NCI-H2081 (cell line): Measurements from ENCODE around the gene KRT15.
A peak's percentile ranks its signal among the peaks of the same experiment; 100 is the strongest.

Experiments
- DNase-seq, 2 experiments: peaks; one replicate each; lab custom pipeline; 2025; lab: John Stamatoyannopoulos, UW

Gene KRT15

DNA sequence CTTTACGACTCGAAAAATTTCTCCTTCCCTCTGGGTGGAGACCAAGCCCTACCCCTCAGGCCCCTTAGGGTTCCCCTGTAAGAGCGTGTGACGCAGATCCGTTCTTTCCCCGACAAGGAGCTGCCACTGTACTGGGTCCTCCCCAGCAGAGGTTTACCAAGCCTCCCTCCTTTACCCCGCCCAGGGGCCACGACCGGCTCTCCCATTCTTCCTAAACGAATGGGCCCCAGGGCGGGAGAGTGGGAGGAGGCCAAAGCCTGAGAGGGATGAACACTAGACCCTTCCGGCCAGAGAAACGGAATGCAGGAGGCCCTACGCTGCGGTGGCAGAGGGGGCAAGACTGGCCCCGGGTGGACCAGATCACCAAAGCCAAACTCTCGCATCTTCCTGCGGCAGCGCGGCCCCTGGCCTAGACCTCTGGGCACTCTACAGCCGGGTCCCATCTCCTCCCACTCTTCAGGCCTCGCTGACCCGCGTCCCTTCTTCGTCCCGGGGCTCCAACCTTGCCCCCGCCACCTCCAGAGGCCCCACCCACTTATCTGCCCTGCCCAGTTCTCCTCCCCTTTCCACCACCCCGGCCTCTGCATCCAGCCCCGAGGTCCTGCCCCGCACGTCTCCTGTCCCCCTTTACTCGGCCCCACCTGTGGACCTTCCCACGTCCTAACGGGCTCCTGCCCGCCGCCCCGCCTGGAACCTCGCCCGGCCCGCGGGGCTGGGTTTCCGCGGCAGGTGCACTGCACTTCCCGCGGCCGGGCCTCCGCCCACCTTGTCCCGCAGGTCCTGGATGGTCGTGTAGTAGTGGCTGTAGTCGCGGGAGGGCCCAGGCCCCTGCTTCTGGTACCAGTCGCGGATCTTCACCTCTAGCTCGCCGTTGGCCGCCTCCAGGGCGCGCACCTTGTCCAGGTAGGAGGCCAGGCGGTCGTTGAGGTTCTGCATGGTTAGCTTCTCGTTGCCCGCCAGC, 8.7 kb upstream of the KRT15 start:
- DNase-seq: peak in 1 of 2 experiments; percentile 58

DNA sequence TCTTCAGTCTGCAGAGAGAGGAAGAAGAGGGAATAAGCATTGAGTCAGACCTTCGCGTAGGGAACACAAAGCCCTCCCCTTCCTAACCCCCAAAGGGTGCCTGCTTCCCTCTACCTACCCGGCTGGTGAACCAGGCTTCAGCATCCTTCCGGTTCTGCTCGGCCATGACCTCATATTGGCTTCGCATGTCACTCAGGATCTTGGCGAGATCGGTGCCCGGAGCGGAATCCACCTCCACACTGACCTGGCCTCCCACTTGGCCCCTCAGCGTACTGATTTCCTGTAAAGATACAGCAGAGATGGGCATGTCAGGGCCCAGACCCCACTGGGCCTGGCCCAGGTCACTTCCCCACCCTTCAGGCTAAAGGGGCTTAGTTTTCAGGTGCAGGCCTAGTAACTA, 5.6 kb upstream of the KRT15 start:
- no peak for DNase-seq

DNA sequence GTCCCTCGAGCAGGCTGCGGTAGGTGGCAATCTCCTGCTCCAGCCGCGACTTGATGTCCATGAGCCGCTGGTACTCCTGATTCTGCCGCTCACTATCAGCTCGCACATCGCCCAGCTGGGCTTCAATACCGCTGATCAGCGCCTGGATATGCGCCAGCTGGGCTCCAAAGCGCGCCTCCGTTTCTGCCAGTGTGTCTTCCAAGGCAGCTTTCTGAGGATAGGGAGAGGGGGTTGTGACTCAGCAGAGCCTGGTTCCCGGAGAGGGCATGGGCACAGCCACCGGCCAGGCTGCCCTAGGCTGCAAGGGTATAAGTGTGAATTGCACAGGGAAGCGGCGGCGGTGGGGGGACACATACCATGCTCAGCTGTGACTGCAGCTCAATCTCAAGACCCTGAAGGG, 5.1 kb upstream of the KRT15 start:
- DNase-seq: no peak

DNA sequence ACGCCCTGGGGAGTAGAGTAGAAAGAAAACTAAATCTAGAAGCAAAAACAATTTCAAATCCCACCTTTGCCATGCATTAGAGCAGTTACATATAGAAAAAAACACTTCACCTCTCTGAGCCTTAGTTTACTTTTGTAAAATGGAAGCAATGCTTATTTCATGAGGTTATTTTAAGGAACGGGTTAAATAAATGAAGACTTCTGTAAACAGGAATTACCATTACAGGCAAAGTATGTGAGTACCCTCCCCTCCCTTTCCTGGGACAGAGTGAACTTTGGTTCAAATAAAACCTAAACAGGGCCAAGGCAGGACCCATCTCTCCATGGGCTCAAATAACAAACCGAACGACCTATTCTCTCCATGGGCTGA, 4.5 kb upstream of the KRT15 start:
- DNase-seq: no peak

DNA sequence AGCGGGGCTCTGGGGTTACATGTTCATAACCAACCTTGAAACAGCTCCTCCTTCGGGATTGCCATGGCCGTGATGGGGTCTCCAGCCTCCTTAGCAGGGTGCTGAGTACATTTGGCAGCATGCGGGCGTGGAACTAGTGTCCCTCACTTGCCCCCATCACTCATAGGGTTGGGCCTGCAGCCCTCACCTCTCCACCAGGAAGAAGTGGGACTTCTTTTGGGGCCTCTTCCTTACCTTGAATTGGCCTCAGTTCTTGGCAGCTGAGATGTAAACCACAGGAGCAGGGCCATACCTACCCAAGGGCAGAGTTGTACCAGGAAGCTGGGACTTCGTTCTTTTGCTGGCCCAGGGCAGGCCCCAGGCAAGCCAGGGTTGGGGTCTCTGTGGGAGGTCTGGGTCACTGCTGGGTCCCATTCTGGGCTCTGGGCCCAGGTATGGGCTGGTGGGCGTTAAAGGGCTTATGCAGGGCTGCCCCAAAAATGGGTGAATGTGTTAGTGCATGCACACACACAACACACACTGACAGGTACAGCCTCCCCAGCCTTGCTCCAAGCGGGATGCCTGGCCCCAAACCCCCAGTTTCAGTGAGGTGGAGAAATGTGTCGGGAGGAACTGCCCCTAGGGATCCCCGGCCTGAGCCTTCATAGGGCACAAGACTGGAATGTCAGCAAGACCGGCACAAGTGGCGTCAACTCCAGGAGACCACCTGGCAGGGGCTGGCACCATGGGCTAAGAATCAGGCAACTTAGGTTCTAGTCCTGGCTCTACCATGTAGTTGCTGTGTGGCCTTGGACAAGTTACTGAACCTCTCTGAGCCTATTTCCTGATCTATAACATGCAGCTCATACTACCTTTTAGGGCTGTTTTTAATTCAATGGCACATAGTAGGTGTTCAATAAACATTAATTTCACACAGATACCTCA, 3.9 kb upstream of the KRT15 start:
- no peak for DNase-seq

DNA sequence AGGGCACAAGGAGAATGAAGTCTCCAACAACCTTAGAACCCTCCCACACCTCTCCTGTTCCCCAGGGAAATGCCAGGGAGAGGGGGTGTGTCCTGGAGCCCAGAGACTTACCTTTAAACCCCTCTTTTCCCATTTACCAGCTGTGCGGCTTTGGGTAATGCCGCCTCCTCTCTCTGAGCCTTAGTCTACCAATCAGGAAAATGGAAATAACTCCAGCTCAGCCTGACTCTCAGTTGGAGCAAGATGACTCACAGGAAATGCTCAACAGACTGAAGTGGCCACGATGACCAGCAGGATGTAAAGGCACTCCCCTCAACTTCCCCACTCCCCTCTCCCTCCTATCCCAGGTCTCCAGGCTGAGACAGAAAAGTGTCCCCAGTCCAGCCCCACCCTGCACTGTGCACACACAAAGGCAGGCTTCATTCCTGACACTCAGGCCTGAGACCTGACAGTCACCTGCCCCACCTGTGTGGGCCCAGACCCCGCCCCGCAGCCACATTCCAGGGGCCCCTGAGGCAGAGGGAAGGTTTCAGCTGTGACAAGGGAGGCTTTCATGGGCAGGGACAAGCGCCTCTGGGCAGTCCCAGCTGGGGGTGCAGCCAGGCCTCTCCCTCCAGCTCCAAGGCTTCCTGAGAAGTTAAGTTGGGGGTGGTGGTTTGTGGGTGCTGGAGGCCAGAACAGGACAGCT, 3.0 kb upstream of the KRT15 start:
- peak in 1 of 2 experiments; percentile 28 for DNase-seq

DNA sequence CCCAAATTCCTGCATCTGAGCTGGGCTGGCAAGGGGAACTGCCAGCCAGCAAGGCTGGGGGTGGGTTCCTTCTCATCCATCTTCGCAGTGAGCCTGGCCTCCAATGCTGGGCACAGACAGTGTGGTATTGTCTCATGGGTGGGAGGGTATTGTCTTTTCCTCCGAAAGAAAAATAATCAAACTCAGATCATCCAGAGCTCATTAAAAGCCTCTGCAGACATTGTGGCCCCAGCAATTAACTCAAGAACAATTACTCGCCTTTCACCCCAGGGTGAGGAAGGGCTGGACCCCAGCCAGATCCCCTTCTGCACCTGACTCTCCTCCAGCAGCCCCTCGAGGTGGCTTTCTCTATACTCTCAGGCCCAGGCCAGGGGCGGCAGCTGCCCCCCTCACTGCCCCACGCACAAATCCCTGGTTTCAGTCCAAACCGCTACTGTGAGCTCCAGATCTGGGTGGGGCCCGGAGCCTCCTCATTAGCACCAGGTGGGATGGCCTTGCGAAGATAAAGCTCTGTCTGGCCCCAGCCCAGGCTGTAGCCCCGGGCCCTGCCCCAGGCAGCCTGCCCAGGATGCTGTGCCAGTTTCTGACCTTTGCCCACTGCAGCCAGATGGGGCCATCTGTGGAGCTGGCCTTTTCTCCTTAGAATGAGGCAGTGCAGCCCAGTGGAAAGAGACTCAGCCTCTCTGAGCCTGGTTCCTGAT, 2.3 kb upstream of the KRT15 start:
- DNase-seq: peak; percentile 61 to 89

DNA sequence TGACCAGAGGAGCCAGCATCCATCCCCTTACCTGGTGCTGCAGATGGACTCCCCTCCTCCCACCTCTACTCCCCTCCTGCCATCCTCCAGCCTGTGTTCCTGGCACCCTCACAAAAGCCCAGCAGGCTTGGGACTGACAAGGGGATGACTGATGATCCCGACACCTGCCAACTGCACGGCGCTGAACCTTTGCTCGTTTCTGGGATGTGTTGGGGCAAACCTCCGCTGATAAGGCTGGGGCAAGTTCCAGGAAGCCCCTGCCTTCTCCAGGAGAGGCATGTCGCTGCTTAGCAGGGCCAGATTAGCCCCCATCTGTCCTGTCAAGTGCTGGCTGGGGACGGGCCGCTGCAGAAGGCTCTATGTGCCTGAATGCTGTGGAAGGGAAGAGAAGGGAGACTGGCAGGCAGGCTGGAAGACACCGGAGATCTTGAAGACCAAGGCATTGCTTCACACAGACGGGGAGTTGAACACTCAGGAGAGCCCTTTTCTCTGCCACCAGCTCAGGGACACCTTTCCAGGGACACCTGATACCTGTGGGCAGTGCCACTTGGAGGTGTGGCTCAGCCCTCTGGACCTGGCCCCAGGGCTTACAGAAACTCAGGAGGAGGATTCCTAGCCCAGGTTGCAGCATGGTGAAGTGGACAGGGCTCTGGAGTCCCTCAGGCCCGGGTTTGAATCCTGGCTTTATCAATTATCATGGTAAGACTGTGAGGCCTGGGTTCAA, 973 bp upstream of the KRT15 start:
- peak; percentile 94 to 97 for DNase-seq

DNA sequence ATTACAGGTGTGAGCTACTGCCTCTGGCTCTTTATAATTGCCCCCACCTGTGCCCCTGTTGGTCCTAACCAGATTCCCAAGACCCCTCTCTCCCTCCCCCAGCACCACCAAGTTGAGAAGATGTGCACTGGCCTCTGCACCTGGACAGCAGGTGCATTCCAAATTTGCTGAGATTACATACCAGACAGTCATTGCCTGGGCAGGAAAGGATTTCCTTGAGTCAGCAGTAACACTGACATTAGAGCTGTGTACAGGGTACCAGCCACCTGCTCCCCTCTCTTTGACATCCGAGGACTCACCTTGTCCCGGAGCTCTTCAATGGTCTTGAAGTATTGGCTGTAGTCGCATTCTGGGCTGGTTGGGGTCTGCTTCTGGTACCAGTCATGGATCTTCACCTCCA, 659 bp downstream of the KRT15 start:
- DNase-seq: peak in 1 of 2 experiments; percentile 36

DNA sequence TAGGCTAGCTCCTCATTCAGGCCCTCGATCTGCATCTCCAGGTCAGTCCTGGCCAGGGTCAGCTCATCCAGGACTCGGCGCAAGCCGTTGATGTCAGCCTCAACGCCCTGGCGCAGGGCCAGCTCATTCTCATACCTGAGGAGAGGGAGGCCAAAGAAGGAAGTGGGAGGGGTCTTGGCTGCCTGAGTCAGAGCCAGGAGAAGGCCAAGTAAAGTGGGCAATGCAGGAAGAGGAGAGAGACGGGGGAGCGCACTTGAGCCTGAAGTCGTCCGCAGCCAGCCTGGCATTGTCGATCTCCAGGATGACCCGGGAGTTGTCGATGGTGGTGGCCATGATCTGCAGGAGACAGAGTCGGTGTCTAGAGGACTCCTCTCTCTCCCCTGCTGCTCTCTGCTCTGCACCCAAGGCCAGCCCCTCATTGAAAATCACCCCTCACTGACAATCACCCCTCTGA, 1.8 kb downstream of the KRT15 start:
- DNase-seq: no peak

DNA sequence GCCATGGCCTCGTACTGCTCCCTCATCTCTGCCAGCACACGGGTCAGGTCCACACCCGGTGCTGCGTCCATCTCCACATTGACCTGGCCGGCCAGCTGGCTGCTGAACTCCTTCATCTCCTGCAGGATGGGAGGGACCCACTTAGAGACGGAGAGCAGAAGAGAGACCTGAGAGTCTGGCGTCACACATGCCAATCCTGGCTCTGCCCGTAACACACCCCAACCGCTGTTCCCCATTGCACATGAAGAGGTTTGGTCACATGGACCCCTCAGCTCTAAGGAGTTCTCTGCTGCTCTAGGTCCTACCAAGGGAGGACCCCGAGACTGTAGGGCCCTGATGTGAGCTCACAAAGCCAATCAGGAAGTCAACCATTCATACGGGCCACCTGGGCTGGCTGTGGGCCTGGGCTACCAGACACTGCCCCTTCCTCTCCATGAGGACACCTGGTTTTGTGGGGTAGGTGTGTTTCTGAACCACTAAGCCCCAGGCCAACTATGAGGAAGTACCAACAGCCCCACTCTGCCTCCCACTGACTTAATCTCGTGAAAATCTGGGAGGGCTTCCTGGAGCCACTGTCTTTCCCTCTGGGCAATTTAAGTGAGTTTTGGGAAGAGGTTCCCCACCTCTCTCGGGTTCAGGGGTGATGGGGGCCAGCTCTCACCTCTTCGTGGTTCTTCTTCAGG, 2.4 kb downstream of the KRT15 start:
- DNase-seq: no peak

DNA sequence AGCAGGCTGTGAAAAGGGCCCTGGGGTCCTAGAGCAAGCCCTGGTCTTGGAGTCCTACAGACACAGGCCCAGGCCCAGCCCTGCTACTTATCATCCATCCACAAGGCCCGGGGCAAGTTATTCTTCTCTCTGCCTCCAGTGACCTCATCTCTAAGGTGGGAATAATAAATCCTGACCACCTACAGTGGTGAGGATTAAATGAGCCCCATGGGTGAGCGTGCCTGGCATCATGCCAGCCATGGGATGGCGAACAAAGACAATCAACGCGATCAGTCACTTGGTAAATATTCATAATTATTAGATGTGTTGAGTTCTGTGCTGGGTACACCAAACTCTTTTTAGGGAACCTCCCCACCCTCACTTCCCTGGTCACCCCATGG, 5.5 kb downstream of the KRT15 start:
- DNase-seq: peak; percentile 84 to 94

DNA sequence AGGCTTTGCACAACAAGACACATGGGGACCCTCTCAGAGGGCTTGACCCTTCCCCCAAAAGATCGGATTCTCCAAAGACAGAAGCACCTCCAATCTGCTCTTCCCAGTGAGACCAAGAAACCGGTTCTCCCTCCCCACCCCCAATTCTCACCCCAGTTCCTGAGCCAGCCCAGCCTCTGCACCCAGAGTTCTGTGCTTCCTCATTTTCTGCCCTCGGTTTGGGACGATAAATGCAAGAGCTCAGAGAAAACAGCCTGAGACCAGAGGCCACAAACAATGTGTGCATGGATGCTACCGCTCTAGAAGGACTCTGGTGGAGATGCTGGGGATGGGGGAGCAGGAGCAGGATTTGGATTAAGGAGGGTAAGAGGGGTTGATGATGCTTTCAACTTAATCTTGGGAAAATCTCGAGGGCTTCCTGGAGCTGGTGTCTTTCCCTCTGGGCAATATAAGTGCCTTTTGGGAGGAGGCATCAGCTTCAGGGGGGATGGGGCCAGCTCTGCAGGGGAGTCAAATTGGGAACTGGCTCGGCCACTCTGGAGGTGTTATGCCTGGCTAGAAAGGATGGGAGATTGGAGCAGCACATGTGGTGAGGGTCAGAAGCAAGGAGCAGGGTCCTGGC, 6.0 kb downstream of the KRT15 start:
- no peak for DNase-seq

DNA sequence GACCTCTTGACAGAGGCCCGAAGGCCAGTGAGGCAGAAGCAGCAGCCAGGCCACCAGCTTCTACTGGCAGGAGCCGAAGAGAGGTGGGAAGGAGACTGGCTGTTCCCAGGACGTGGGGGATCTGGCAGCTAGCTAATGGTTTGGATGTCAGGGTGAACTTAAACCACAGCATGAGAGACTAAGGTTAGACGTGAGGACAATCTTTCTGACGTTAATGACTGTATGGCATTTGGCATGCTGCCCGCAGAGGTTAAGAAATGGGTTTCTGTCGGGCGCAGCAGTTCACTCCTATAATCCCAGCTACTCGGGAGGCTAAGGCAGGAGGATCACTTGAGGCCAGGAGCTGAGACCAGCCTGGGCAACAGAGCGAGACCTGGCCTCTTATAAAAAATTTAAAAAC, 7.0 kb downstream of the KRT15 start:
- no peak for DNase-seq

DNA sequence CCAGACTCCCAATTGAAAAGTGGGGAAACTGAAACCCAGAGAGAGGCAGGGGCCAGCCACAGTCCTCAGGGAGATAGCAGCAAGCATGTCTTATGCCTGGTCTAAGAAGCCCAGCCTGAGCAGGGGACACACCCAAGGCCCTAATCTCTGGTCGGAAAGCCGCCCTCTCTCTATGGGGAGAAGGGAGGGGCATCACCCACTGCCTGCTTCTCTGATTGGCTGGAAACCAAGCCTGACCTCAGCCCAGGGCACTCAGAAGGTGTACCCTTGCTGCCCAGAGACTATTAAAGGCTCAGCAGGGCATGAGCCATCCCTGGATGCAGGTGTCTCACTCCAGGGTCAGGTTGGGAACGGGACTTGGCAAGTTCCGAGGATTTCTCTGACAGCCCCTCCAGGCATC, 7.6 kb downstream of the KRT15 start:
- DNase-seq: peak in 1 of 2 experiments; percentile 34

DNA sequence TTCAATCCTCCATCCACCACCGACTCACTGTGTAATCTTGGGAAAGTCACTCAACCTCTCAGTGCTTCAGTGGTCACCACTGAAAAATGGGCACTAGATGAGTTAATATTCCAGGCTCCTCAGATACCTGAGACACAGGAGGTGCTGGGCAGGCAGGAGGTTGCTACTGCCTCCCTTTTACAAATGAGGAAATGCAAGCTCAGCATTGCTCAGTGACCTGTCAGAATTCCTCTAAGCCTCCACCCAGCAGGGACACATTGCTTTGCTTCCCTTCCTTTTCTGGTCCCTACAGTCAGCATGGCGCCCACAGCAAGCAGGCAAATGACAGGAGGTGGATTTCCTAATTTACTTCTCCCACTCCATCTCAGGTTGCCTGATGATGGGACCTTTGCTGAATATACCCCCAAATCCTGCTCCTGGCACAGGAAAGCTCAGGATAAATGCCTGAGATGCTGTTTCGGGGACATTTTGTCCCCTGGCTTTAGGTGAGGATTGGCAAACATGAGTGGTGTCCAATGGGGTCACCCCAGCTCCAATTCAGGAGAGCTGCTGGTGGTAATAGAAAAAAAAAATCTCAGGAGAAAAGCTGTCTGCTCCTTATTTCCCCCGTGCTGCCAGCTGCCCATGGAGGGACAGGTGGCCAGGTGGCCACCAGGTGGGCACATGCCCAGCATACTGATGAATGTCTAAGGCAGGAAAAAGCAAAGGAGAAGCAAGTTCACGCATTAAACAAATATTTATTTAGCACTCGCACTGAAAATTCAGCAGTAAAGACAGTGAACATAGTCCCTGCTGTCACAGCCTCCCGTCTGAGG, 8.2 kb downstream of the KRT15 start:
- DNase-seq: peak in 1 of 2 experiments; percentile 43

DNA sequence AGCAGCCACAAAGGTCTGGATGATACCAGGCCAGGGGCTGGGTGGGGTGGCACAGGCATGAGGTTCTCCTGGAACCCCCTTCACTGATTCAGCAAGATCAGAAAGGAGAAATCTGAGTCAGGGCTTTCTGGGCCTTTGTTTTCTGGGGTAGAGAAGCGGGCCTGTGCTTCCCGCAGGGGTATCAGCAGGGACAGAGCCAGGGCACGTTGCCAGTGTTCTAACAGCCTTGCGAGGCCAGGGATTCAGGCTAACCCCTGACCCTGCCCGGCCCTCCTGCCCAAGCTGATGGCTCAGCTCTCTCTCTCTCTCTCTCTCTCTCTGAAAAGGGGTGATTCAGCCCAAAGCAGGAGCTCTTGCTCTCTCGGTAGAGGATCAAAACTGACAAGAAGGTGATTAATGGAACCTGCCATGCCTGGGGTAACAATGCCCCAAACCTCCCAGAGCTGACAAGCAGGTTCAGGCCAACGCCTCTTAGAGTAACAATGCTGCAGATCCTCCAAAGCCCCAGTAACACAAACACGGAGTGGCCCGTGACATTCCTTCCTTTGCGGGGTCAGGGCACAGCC, 11.3 kb downstream of the KRT15 start:
- DNase-seq: no peak
